GM19238 (cell line): ENCODE results near the gene FRMD4B.

Experiments
- DNase-seq: peaks from one replicate; pipeline ENCODE4 v3.0.0; 2011; ENCODE audit warnings: low spot score; ENCODE audit not compliant: insufficient read length

The FRMD4B gene

GRCh38 chr3:69364354-69364753 is 21.5 kb downstream of the FRMD4B start:
- no peak for DNase-seq

- no peak for DNase-seq
Observed at GRCh38 chr3:69360690-69361089, 25.2 kb downstream of the FRMD4B start.

- no peak for DNase-seq
Observed at GRCh38 chr3:69359916-69360315, 26.0 kb downstream of the FRMD4B start.

- no peak for DNase-seq
Observed at GRCh38 chr3:69359339-69359893, 26.5 kb downstream of the FRMD4B start.

GRCh38 chr3:69357196-69357595 is 28.7 kb downstream of the FRMD4B start:
- no peak for DNase-seq

- DNase-seq = no peak
Observed at GRCh38 chr3:69354948-69355347, 30.9 kb downstream of the FRMD4B start.

GRCh38 chr3:69353503-69353902 is 32.4 kb downstream of the FRMD4B start:
- DNase-seq = no peak

GRCh38 chr3:69353088-69353478 is 32.8 kb downstream of the FRMD4B start:
- no peak for DNase-seq

GRCh38 chr3:69352305-69353087 is 33.4 kb downstream of the FRMD4B start:
- no peak for DNase-seq

- no peak for DNase-seq
Observed at GRCh38 chr3:69343875-69344274, 42.0 kb downstream of the FRMD4B start.

- DNase-seq = no peak
Observed at GRCh38 chr3:69342074-69342473, 43.8 kb downstream of the FRMD4B start.

GRCh38 chr3:69339760-69340159 is 46.1 kb downstream of the FRMD4B start:
- DNase-seq = no peak

GRCh38 chr3:69338911-69339310 is 47.0 kb downstream of the FRMD4B start:
- DNase-seq = no peak

- DNase-seq = no peak
Observed at GRCh38 chr3:69332934-69333333, 53.0 kb downstream of the FRMD4B start.

GRCh38 chr3:69330891-69331400 is 54.9 kb downstream of the FRMD4B start:
- DNase-seq = no peak

- no peak for DNase-seq
Observed at GRCh38 chr3:69329892-69330291, 56.0 kb downstream of the FRMD4B start.

- DNase-seq = no peak
Observed at GRCh38 chr3:69328963-69329302, 57.0 kb downstream of the FRMD4B start.

GRCh38 chr3:69328103-69328962 is 57.6 kb downstream of the FRMD4B start:
- DNase-seq = no peak

- peak; percentile 27 for DNase-seq
Observed at GRCh38 chr3:69326855-69327300, 59.0 kb downstream of the FRMD4B start.

GRCh38 chr3:69325151-69325550 is 60.7 kb downstream of the FRMD4B start:
- DNase-seq = no peak

- no peak for DNase-seq
Observed at GRCh38 chr3:69324362-69325025, 61.4 kb downstream of the FRMD4B start.

GRCh38 chr3:69323941-69324340 is 61.9 kb downstream of the FRMD4B start:
- no peak for DNase-seq
